GM19438 (cell line): ENCODE results near the gene TRIM52.
A peak's percentile ranks its signal among the peaks of the same experiment; 100 is the strongest.
"Not testable (repeated sequence)": the region's sequence is repeated elsewhere in the genome, so short reads cannot be mapped to it uniquely, and the experiment has no call there.

Experiments
- ATAC-seq: cut with Tn5 transposase; IDR thresholded peaks from one replicate; pipeline ENCODE4 v1.9.1; 2021; ENCODE audit warnings: low read depth; ENCODE audit not compliant: unreplicated experiment

The TRIM52 gene

GRCh38 chr5:181260720-181261319, at the start of gene TRIM52:
Gene TRIM52 (minus strand): TSS chr5:181261143. CDS start chr5:181260813, 330 bp downstream.
- ATAC-seq: peak; percentile 76

DNA sequence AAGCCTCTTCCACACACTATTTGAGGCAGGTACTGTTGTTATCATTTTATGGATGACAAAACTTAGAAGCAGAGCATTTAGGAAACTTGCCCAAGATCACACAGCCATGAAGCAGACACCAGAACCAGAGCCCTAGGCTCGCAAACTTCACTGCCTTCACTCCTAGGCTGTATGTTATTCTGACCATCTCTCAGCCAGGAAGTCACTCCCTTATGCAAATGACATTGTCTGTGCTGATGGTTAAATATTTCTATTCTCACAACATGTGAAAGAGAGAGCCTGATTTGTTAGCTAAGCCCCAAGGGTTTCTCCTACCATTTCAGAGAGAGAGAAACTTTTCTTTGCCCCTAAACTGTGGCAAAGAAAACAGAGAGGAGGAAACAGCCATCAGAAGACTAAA, 26.4 kb upstream of the TRIM52 start:
- not testable (repeated sequence) for ATAC-seq

DNA sequence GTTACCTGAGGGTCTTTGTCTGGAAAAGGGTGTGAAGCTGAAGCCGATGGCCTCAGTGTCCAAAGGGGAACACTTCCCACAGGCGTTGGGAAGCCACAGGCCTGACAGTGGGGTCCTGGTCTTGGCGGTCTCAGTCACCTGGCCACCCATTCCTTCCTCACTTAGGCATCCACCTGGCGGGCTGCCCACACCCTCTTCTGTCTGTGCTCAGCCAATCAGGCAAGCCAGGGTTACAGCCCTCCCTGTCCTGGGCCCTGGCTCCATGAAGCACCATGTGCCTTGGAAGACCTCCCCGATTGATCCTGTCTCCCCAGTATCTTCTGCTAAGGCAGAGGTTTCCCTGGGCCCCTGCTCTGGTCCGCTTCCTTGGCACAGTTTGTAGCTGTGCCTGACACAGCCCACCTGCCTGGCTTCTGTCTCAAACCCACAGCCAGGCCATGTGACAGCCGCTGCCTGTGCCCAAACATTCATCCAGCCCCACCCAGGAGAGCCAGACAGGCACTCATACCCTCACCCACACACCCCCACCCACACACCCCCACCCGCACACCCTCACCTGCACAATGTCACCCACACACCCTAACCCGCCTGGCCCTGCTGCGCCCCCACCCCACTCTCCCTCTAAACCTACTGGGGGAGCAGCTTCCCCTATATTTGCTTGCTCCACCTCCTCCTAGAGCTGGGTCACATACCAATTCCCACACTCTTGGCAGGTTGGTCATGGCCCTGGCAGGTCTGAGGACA, 25.2 kb upstream of the TRIM52 start:
- ATAC-seq: not testable (repeated sequence)

GRCh38 chr5:181283841-181284755, 23.2 kb upstream of the TRIM52 start:
- not testable (repeated sequence) for ATAC-seq

DNA sequence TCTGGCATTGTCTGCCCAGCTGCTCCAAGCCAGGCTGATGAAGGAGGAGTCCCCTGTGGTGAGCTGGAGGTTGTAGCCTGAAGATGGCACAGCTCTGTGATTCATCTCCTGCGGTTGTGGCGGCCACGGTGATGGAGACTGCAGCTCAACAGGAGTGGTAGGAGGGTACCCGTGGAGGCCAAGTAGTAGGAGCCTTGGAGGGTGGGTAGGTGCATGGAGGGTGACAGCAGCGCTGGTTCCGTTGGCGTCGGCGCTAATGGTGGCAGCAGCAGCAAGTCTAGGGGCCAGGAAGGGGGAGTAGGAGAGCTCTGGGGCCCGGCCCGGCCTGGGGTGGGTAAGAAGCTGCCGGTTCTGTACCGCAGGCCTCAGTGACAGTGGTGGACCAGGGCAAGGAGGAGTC, 22.4 kb upstream of the TRIM52 start:
- ATAC-seq: no peak

DNA sequence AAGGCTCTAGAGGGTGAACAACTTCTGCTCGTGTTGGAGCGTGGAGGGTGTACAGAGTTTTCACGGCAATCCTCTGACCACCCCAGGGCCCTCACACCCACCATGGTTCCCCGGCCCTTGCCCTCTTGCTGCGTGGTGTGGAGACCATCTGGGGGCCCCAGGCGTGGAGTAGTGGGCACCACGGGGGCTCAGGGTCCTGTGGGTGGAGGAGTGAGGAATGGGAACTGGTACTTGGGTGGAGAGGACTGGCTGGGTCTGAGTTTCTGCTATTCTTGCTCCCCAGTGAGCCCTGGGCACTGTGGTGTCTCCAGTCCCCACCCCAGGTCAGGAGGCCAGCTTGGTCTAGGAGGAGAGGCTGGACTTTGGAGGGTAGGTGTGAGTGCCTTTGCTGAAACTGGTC, 21.9 kb upstream of the TRIM52 start:
- ATAC-seq: no peak

DNA sequence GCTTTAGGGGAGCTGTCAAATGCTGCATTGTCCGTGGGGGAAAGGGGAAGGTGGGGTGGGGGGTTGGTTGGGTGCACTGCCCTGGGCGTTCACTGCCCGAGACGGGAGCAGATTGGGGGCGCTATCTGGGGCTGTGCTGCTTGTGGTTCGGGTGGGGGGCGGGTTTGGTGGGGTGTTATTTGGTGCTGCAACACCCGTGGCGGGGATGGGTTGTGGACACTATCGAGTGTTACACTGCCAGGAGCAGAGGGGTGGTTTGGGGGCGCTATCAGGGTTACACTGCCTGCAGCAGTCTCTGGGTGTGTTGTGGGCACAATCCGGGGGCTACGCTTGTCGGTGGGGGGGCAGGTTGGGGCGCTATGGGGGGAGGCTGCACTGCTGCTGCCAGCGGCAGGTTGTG, 21.5 kb upstream of the TRIM52 start:
- not testable (repeated sequence) for ATAC-seq

- ATAC-seq: no peak
These were observed 21.0 kb upstream of the TRIM52 start for GRCh38 chr5:181281984-181282316.

DNA sequence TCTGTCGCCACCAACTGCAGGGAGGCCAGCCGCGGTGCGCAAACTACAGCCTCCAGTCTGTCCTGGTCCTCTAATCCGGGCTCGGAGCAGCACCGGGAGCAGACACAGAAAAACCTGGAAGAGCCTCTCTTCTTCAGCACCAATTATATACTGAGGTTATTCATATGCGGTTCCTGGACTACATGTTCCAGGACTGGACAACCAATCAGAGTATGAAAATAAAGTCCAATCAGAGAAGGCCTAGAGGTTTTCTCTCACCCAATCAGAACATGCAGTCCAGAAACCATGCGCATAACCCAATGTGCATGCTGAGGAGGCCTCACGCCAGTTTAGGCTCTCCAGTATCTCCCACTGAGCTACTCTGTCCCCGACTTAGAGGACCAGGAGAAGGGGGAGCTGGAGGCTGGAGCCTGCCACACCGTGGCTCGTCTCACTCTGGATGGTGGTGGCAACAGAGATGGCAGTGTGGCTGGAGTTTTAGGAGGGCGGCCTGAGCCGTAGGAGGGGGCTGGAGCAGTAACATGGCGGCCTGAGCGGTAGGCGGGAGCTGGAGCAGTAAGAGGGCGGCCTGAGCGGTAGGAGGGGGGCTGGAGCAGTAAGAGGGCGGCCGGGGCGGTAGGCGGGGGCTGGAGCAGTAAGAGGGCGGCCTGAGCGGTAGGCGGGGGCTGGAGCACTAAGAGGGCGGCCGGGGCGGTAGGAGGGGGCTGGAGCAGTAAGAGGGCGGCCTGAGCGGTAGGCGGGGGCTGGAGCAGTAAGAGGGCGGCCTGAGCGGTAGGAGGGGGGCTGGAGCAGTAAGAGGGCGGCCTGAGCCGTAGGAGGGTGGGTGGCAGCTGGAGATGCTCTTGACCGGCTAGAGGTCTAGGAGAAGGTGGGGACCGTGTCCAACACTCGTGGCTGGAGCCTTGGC, 20.4 kb upstream of the TRIM52 start:
- no peak for ATAC-seq

DNA sequence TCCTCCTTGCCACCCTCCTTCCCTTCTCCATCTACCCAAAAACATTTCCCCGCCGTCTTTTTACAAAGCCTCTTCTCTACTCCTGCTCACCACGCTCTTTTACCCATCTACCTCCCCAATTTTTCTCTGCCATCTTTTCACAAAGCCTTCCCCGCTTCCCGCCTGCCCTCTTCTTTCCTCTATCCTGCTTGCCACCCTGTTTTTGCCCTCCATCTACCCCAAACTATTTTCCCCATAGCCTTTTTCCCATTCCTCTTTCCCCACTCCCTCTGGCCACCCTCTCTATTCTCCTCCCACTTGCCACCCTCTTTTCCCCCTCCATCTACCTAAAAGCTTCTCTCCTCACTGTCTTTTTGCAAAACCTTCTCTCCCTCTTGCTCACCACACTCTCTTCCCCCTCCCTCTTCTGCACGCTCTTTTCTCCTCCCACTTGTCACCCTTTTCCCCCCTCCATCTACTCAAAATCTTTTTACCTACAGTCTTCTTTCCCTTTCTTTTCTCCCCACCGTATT, 19.4 kb upstream of the TRIM52 start:
- ATAC-seq: no peak

DNA sequence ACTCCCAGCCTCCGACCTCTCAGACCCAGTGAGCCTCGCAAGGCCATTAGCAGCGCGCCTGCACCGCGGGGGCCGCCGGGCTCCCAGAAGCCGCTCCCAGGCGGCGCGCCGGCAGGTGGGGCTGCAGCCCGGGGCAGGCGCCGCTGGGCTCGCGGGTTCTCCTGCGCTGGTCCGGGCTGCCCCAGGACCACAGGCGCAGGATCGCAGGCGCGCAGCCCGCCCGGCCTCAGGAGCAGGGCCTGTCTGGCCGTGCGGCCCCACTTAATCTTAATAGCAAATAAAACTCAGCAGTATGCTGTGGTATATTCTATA, 12.4 kb upstream of the TRIM52 start:
- ATAC-seq: not testable (repeated sequence)

GRCh38 chr5:181271081-181271480, 10.1 kb upstream of the TRIM52 start:
- no peak for ATAC-seq

DNA sequence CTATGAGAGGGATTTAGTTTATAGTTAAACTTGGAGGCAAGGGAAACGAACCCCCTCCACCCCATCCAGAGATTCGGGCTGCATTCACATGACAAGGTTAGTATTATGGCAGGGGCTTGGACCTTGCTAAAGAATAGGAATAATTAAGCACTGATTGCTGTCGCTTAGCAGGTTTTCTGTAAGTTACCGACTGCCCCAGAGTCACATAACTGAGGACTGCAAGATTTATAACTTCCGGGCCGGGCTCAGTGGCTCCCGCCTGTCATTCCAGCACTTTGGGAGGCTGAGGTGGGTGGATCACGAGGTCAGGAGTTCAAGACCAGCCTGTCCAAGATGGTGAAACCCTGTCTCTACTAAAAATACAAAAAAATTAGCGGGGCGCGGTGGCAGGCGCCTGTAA, 7.0 kb upstream of the TRIM52 start:
- not testable (repeated sequence) for ATAC-seq

GRCh38 chr5:181267291-181267904, 6.5 kb upstream of the TRIM52 start:
- not testable (repeated sequence) for ATAC-seq

DNA sequence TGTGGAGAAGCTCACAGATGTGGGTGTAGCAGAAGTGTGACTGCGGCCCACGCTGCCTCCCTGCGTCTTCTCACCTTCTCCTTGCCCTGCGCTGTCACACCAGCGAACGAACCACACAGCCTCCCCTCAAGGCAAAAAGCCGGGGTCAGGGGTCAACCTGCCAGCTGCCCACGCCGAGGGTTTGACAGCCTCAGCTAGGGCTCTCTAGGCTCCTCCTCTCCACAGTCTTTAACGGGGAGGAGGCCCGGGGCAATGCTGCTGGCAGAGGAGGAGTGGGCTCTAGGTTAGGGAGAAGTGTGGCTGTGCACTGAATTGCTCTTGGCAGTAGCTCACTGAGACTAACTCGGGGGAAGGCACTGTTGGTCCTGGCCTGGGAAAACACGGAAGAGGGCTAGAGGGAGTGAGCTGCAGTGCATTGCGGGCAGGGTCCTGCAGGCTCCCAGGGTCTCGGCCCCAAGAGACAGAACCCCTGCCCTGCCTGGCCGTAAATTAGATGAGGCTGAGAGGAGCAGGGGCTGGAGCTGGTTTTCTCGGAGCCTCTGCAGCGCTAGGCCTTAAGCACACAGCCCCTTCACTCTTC, 4.2 kb upstream of the TRIM52 start:
- no peak for ATAC-seq

DNA sequence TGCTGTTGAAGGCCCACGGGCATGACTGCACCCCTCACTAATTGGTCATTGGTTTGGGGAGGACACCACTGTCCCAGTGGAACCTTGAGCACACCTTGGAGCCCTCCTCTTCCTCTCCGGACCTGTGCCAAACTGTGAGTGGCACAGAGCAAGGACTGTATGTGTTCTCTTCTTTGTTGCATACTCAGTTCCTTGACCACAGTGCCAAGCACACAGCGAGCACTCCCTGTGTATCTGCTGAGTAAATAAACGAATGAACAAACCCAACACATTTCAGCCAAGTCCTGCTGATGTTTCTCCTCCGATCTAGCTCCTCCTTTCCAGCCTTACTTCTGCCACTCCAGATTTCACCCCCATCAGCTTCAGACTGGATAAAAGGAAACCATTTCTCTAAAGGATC, 2.7 kb upstream of the TRIM52 start:
- ATAC-seq: no peak

DNA sequence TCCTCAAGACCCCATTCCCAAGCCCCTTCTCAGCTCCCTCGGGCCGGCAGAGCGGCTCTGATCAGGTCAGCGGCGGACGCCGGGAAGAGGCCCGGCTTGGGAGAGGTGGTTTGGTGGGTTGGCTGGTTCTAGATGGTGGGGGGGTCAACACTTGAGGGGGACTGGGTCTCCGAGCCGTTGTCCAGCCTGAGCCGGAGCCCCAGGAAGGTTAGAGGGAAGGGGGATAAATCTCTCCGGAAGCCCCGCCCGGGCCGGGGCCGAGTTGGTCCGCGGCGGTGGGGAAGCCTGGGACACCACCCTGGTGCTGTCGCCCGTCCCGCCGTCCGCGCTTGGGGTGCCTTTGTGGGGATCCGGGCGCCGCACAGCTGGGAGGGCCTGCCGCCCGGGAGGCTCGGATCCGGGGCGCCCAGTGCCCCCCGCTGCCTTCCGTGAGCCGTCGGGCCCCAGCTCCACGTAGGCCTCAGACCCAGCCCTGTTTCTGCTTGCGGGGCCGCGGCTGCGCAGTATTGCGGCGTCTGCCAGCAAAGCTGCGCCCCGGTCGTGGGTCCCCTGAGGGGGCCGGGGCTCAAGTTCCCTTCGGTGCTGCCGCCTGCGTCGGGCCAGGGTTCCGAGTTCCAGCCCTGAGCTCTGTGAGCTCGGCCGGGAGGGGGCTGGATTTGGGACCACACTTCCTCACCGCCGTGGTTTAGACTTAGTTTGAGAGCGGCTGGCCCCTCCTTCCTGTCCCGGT, 542 bp upstream of the TRIM52 start:
- peak; percentile 61 for ATAC-seq

GRCh38 chr5:181259974-181260719, 796 bp downstream of the TRIM52 start:
- ATAC-seq: no peak
